ENCODE results near the gene ITIH5.

Gene ITIH5

DNA sequence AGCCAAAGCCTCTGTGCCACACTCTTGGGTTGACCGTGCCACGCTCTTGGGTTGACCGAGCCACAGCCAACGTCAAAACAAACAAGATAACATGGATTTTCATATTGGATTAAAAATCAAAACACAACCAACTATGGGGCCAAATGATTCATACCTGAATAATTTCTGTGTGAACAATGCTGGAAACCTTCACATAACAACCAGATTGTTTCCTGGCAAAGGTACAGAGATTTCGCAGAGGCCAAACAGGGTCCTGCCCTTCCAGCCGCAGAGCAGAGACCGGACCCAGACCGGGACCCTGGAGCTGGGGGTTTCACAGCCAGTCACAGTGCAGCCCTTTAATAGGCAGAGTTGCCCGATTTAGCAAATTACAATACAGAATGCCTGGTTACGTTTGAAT is 40.5 kb downstream of the ITIH5 start:
- no peak for DNase-seq (ENCODE audit: low spot score)

DNA sequence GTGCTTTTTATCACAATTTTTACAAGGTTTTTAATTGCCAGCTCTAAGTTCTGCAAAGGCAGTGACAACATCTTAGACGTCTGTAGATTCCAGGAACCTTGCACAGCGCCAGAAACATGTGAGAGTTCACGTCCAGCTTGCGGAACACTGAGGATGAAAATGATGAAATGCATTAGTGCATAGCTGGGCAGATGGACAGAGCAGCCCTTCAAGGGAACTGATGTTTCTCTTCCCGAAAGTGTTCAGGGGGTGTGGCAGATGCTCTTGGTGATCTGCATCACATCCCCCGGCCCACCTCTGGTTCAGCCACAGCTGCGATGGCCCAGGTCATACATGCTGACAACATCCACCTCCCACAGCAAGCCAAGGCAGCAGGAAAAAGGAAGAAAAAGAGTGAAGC is 40.9 kb downstream of the ITIH5 start:
- DNase-seq (ENCODE audit: low spot score) = no peak

DNA sequence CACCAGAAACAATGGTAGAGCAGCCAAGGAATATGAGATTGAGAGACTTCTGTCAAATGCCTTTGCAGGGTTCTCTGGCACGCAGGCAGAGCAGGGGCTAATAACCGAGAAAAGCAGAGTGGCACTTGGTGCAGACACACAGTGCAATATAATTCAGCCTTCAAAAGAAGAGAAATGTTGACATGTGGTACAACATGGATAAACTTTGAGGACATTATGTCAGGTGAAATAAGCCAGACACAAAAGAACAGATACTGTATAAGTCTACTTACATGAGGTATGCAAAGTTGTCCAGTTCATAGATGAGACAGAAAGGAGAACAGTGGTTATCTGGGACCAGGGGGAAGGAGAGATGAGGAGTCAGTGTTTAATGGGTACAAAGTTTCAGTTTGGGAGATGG is 41.8 kb downstream of the ITIH5 start:
- no peak for DNase-seq (ENCODE audit: low spot score)

DNA sequence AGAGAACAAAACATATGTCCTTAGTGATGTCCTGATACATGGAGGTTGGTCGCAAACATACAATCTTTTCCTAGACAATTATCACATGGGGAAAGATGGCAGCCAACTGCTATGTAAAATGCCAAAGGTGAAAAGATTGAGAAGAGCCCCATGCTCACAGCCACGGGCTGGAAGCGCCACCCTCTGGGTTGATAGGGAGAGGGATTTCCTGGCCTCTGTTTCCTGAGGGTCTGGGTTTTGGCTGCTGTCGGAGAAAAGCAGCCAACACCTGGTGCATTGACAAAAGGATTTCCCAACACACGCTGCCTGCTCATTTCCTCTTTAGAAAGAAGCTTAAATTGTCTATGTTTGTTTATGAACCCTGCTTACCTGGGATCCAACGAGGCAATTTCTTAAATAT is 43.8 kb downstream of the ITIH5 start:
- no peak for DNase-seq (ENCODE audit: low spot score)

DNA sequence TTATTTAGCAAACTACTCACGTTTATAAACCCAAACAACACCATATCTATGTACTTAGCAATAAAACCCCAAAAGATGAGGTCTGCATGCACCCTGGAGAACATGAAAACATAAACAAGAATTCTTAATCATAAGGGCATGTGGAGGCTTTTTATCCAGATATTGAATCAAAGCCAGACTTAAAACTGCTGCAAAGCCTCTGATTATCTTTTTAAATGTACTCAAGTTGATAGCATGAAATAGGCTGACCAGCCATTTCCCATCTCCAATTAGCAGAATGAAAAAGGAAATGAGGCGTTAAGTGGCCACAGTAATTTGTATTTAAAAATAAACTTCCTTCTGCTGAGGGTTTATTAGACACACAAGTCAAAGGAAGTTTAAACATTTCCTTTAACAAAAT is 48.3 kb downstream of the ITIH5 start:
- DNase-seq (ENCODE audit: low spot score) = no peak

DNA sequence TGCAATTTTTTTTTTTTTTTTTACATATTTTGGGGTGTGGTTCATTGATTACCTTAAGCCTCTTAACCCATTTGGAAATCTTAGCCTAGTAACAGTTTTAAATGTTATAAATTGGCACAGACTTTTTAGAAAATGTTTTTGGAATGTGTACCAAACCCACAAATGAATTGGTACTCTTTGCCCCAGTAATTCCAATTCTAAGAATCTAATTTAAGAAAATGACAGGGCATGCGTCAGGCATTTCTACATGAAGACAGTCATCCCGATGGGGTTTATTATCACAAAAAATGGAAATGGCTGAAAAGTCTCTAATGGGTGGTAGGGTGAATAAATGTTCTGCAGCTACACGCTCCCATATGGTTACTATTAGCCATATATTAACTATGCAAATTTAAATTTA is 54.9 kb downstream of the ITIH5 start:
- DNase-seq (ENCODE audit: low spot score) = no peak

DNA sequence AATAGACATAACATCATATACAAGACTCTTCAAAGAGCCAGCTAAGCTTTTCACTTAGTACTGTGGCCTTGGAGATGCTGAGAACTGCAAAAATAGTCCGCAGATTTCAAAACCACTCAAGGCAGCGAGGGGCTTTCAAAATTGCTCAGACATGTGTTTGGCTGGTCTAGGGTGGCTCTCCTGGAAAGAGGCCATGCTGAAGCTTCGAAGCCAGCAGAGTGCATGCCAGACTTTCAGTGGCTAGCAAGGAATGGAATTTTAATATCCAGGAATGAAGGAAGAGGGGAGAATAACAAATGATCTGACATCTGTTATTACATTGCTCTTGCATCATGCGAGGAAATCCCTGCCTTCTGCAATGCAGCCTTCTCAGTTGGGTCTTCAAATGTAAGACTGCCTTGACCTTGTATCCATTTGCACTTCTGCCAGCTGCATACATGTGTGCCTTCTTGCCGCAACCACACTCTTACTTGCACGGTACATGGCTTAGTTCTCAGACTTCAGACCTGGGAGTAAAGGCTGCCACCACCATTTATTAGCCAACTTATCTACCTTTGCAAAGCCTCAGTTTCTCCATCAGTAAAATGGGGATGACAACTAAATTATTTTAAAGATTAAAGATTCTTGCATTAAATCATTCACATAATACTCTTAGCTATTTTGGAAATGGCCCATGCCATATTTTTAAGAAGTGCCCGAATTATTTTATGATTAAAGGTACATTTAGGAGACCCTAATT is 55.9 kb downstream of the ITIH5 start:
- no peak for DNase-seq (ENCODE audit: low spot score)

DNA sequence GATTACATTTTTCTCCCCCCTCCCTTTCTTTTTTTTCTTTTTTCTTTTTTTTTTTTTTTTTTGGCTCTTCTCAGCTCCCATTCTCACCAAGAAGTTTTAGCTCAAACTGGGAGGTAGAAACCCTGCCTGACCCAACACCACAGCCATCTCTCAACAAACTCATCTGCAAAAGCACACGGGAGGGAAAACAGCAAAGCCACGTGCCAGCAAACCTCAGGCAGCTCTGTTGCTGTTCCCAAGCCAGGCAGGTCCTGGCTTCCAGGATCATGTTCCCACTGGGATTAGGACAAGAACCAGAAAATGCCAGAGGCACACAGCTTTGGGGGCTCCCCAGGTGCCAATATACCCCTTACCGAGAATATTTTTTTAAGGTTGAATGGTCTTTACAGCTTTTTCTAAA is 56.7 kb downstream of the ITIH5 start:
- no peak for DNase-seq (ENCODE audit: low spot score)

DNA sequence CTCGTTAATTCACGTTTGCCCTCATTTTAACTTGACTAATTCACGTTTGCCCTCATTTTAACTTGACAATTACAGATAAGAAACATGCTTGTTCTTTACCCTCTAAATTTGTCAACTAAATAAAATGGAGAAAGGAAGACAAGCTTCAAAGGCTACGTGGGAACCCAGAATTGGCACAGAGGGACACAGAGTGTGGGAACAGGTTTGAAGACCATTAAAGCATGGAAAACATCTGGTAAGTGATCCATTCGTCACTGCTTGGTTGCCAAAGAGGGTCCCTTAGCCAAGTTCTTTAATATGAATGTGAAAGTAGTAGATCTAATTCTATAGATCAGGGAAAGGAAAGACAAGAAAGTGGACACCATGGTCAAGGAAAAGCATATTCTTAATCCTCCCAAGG is 57.2 kb downstream of the ITIH5 start:
- DNase-seq (ENCODE audit: low spot score) = no peak

DNA sequence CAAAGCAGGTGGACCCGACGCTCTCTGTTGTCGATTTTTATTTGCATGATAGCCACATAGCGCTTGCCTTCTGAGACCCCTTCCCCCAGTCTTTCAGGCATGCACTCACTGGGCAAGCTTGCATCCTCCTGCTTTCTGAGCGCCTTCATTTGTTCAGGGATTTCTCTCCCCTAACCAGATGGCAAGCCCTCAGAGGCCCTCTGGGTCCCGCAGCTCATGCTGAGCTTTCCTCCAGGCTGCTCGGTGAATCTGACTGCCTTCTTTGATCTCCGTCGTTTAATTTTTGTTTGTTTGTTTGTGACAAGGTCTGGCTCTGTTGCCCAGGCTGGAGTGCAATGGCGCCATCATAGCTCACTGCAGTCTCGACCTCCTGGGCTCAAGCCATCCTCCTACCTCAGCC is 58.8 kb downstream of the ITIH5 start:
- no peak for DNase-seq (ENCODE audit: low spot score)

DNA sequence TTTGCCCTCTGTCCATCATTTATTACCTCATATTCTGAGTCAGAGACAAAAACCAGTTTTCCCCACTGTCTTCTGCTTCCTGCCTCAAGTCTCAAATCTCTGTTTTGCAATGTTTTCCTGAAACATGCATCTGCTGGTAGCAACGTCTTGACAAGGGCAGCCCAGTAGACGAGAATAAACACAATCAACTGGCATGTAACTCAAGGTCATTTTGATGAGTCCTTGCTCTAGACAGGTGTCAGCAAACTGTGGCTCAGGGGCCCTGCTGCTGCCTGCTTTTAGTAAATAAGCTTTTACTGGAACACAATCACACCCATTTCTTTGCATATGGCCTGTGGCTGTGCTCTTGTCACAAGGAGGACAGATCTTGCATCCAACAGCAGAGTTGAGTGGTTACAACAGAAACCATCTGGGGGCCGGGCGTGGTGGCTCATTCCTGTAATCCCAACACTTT is 59.8 kb downstream of the ITIH5 start:
- DNase-seq (ENCODE audit: low spot score) = no peak

DNA sequence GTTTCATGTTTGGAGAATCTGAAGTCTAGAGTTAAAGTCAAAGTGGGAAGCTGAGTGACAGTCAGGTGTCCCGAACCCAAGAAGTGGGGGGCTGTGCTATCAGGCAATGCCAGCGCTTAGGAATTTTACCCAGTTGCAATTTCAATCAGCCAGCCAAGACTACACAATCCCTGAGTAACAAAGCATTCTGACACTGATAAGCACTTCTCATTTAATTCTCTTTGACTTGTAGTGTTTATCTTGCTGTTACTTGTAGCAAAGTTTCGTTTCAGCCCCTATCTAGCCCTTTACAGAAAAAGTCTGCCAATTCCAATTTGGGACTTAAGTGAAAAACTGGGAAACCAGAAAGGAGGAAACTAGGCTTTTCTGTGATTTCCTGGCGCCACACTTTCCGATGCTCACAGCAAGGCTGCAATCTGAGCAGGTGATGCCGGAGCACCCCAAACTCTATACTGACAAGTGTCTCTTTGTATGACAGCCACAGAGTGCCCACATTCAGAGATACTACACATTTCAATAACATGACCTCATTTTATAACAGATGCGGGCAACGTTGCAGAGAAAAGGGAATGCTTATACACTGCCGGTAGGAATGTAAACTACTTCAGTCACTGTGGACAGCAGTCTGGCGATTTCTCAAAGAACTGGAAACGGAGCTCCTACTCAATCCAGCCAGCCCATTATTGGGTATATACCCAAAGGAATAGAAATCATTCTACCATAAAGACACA is 61.0 kb downstream of the ITIH5 start:
- no peak for DNase-seq (ENCODE audit: low spot score)

DNA sequence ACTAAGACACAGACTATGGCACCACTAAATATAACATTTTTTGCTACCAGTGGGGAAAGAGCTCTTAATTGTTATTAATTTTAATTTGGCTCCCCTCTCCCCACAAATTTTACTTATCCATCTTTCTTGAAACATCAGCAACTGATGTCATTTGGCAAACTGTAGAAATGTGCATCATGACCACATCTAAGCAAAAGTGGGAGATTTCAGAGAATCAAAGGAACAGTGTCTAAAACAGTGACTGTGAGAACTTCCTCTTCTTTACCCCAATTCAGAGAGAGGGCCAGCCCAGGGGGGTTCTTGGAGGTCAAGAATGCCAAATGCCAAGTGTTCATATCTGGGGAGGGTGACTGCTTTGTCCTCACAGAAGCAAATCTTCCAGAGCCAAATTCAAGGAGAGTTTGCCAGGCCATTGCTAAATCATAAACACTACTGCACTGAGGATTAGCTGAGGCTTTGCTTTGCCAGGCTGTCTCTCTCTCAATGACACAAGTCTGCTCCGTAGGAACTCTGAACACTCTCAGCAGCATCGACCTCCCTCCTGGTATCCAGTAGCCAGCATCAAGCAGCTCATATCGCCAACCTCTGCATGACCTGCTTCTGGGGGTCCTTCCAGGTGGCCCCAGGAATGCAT is 65.6 kb downstream of the ITIH5 start:
- DNase-seq (ENCODE audit: low spot score) = no peak

DNA sequence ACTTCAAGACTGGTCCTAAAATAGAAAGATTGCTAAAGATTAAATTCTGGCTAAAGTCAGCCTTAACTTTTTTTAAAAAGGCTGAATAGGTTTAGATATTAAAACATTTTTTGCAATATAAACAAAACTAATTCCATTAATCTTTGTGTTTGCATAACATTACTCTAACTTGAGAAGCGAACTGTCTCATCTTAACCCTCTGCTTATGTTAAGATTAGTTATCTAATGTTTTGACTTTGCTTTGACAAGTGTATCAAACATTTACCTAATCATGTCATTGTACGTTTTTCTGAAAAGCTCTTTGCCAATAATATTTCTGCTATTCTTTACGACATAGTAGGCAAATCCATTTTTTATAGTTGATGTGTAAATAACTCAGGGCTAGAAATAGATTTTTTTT is 68.0 kb downstream of the ITIH5 start:
- no peak for DNase-seq (ENCODE audit: low spot score)

DNA sequence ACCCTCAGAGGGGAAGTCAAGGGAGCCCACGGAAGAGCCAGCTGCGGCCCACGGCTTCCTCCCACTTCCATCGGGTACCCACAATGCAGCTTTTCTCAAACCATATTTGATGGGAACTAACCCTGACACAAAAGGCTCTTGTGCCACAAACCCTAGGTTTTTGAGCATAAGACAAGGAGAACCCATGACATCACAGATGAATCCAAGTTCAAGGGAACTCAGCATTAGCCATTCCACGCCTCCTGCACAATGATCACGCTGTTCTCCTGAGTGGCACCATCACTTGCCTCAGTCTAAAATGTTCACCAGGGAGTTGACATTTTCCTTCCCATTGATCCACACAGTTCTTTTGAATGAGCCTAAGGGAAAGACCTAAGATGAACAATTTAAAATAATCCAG is 70.4 kb downstream of the ITIH5 start:
- DNase-seq (ENCODE audit: low spot score) = no peak

DNA sequence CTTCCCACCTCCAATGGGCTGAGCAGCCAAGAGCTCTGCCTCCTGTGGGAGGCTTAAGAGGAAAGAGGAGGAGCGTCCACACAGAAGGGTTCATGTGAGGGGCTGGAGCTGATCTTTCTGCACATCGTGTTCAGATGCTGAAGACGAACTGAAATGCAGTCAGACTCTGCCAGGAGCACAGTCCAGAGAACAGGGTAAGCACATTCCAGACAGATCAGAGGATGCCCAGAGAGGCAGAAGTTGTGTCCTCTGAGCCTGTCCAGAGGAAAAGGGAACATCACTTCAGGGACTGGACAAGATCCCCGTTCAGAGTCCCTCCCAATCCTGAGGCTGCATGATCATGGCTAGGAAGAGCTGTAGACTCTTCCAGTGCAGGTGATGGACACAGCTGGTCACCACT is 72.9 kb downstream of the ITIH5 start:
- DNase-seq (ENCODE audit: low spot score) = no peak

DNA sequence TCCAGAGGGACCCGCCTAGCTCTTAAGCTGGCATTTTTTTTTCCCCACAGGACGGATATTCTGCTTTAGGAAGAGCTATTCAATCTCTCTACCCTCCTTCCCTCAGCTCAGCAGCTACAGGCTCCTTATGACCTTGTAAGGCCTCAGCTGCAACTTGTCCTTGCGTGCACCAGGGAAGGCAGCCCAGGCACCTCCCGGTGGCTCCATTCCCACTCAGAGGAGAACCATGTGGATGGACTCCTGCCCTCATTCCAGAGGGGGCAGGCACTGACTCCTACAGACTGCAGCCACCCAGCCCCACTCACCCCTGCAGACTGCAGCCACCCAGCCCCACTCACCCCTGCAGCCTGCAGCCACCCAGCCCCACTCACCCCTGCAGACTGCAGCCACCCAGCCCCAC is 73.7 kb downstream of the ITIH5 start:
- DNase-seq (ENCODE audit: low spot score) = no peak

DNA sequence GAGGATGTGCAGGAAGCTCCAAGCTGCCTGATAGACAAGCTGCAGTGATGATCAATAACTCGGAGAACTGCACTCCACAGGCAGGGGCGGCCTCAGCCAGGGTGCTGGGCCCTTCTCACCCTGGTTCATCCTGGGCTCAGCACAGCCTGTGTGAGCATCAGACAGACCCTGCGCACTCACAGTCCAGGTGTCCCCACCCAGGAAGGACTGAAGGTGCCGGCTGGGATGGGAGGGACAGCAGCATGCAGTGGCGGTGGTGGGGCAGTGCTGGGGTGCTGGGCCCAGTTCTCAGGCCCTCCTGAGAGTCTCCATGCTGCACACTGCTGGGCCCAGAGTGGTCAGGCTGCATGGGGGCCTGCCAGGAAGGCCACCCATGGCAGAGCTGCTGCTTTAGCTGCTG is 74.1 kb downstream of the ITIH5 start:
- DNase-seq (ENCODE audit: low spot score) = no peak

DNA sequence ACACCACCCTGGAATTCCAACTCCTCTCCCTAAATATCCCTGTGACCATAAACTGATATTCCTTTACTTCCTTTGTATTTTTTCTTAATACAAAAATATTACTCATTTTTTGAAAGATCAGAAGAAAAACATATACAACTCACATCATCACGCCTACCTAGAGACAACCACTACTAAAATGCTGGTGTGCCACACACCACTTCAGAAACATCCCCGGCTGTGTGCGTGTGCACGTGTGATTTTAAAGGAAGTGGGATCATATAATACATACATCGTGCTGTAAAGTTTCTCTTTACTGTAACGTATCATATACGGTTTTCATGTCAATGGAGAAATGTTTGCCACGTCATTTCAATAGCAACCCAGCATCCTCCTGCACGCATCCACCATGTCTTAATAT is 76.5 kb downstream of the ITIH5 start:
- DNase-seq (ENCODE audit: low spot score) = no peak

DNA sequence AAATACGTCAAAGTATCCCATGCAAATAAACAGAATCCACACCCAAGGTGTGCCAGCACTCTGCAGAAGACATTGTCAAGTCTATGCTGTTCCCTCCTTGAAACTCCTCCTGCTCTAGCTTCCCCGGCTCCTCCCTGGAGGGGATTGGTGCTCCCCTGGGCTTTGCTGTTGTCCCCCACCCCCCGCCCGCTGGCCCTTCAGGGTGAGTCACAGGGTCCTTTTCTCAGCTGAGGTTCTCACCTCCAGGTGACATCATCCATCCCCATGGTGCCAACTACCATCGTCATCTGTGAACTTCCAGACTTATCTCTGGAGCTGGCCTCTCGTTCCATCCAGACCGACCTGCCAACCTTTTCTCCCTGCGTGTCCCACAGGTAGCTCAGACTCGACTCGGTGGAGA is 77.0 kb downstream of the ITIH5 start:
- no peak for DNase-seq (ENCODE audit: low spot score)

DNA sequence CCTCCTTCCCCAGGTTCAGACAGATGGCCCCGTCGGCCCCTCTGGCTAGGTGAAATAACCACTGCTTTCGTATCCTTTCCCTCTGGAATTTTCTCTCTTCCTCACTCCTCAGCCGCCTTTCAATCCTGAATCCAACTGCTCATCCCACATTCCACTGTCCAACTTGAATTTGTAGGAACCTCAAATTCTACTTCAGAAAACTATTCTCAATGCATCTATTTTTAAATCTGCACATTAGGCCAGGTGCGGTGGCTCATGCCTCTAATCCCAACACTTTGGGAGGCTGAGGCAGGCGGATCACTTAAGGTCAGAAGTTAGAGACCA is 78.9 kb downstream of the ITIH5 start:
- DNase-seq (ENCODE audit: low spot score) = no peak

DNA sequence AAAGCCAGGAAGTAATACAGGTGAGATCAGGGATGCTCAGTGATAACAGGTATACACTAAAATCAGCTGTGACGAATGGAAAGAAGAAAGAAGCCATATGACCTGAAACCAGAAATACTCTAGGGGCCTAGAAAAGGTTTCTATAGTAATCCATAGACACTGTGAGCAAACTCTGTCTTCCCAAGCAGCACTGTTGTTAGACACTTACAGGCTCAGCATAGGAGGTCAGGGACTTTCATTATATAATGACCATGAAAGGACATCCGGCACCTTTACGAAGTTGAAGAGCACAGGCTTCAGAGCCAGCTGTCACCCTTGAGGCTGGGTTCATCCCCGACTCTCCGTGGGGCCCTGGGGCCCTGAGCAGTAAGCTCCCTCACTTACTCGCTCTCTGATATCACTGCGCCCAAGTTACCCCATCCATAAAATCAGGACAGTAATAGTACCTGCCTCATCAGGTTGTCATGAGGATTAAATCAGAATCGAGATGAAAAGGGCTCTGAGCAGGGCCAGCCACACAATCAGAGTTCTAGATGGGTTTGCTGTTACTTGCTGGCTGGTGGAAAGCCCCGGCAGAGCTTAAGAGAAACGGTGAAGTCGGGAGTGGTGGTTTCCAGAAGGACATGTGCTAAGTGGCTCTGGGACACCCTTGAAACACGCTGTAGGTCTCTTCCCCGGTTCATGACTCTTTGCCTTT is 79.5 kb downstream of the ITIH5 start:
- no peak for DNase-seq (ENCODE audit: low spot score)

DNA sequence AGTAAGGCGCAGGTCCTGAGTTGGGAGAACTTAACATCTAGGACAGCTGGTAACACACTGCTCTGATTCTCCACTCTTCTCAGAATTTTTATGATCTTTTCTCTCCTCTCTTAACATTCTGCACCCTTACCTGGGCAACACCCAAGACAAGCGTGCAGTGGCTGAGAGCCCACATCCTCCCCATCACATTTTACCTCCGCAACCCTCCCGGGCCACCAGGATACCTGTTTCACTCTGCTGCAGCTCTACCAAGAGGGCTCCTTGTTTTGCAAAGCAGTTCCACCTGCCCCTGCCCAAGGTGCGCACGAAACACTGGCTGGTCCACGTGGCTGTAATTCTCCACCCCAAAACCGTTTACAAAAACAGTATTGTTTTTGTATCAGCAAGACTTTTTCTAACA is 81.5 kb downstream of the ITIH5 start:
- no peak for DNase-seq (ENCODE audit: low spot score)
